HCT116 (cell line): ENCODE measurements around the gene SEMA3C.

Source experiments
- ATF3 ChIP-seq: IDR thresholded peaks from 2 replicates; pipeline ENCODE4 v1.6.1; 2012
- CBX3 ChIP-seq: IDR thresholded peaks from 2 replicates; pipeline ENCODE4 v1.6.1; 2012; ENCODE audit warnings: low read depth
- CEBPB ChIP-seq: IDR thresholded peaks from 2 replicates; pipeline ENCODE4 v1.6.1; 2012; ENCODE audit warnings: low read depth
- CTCF ChIP-seq, 3 experiments: fragments of 200-600 bp in 1 of 3; sonication (generic) in 1 of 3; IDR thresholded peaks in 2 of 3; conservative IDR thresholded peaks in 1 of 3; 2 replicates each; pipeline ENCODE4 v1.5.1; 2012 to 2017; ENCODE audit warnings: low read depth in 2 of 3, low read length in 2 of 3, antibody characterized with exemption in 1 of 3, borderline replicate concordance in 1 of 3, control low read depth in 1 of 3, mild to moderate bottlenecking in 1 of 3, mixed read lengths in 1 of 3, mixed run types in 1 of 3, moderate library complexity in 1 of 3; ENCODE audit not compliant: insufficient read depth in 1 of 3
- JUND ChIP-seq: IDR thresholded peaks from 2 replicates; pipeline ENCODE4 v1.6.1; 2012
- MAX ChIP-seq: IDR thresholded peaks from 2 replicates; pipeline ENCODE4 v1.6.1; 2012
- POLR2AphosphoS5 ChIP-seq: IDR thresholded peaks from 2 replicates; pipeline ENCODE4 v1.6.1; 2011; ENCODE audit warnings: mild to moderate bottlenecking, low read depth, low read length, moderate library complexity
- SP1 ChIP-seq: IDR thresholded peaks from 2 replicates; pipeline ENCODE4 v1.6.1; 2012; ENCODE audit warnings: low read depth
- YY1 ChIP-seq: IDR thresholded peaks from 2 replicates; pipeline ENCODE4 v1.6.1; 2011; ENCODE audit warnings: low read length, low read depth, moderate library complexity, mild to moderate bottlenecking; ENCODE audit not compliant: insufficient replicate concordance; ENCODE audit errors: extremely low read depth
- ZFX ChIP-seq: fragments of 450-650 bp; IDR thresholded peaks from 2 replicates; pipeline ENCODE4 v1.6.1; 2017
- TF ChIP-seq, protein P1 (sequence below): IDR thresholded peaks from 2 replicates; pipeline ENCODE4 v1.6.1; 2012; ENCODE audit warnings: low read depth

GRCh38 chr7:80860554-80860953, 58.3 kb downstream of the SEMA3C start:
- no peak for TF ChIP-seq CTCF (IDR thresholded peaks at IDR 0.05 in 2 of 3, conservative IDR thresholded peaks at IDR 0.05 in 1 of 3; ENCODE audit: borderline replicate concordance in 1 of 3, insufficient read depth in 1 of 3, low read depth in 2 of 3, low read length in 2 of 3)
- no peak for TF ChIP-seq CBX3
- TF ChIP-seq, protein P1, sequence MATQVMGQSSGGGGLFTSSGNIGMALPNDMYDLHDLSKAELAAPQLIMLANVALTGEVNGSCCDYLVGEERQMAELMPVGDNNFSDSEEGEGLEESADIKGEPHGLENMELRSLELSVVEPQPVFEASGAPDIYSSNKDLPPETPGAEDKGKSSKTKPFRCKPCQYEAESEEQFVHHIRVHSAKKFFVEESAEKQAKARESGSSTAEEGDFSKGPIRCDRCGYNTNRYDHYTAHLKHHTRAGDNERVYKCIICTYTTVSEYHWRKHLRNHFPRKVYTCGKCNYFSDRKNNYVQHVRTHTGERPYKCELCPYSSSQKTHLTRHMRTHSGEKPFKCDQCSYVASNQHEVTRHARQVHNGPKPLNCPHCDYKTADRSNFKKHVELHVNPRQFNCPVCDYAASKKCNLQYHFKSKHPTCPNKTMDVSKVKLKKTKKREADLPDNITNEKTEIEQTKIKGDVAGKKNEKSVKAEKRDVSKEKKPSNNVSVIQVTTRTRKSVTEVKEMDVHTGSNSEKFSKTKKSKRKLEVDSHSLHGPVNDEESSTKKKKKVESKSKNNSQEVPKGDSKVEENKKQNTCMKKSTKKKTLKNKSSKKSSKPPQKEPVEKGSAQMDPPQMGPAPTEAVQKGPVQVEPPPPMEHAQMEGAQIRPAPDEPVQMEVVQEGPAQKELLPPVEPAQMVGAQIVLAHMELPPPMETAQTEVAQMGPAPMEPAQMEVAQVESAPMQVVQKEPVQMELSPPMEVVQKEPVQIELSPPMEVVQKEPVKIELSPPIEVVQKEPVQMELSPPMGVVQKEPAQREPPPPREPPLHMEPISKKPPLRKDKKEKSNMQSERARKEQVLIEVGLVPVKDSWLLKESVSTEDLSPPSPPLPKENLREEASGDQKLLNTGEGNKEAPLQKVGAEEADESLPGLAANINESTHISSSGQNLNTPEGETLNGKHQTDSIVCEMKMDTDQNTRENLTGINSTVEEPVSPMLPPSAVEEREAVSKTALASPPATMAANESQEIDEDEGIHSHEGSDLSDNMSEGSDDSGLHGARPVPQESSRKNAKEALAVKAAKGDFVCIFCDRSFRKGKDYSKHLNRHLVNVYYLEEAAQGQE = no peak
- TF ChIP-seq MAX = no peak
- no peak for TF ChIP-seq SP1
- TF ChIP-seq YY1 = no peak
- TF ChIP-seq ZFX = no peak
- TF ChIP-seq POLR2AphosphoS5 = no peak
- no peak for TF ChIP-seq ATF3
- TF ChIP-seq CEBPB = no peak
- no peak for TF ChIP-seq JUND
